NCI-H1417 treated with DMSO at 0.1 percent for 48 hours (cell line): ENCODE measurements around the gene CTRB1.

Experiments used
- DNase-seq: peaks from one replicate; lab custom pipeline; 2025; lab: John Stamatoyannopoulos, UW

CTRB1 gene

GRCh38 chr16:75218256-75219076 lies at the start of gene CTRB1:
TSS of gene CTRB1 (plus strand) at chr16:75218988. CDS start at chr16:75219008, 20 bp downstream.
- DNase-seq, result no peak

DNA sequence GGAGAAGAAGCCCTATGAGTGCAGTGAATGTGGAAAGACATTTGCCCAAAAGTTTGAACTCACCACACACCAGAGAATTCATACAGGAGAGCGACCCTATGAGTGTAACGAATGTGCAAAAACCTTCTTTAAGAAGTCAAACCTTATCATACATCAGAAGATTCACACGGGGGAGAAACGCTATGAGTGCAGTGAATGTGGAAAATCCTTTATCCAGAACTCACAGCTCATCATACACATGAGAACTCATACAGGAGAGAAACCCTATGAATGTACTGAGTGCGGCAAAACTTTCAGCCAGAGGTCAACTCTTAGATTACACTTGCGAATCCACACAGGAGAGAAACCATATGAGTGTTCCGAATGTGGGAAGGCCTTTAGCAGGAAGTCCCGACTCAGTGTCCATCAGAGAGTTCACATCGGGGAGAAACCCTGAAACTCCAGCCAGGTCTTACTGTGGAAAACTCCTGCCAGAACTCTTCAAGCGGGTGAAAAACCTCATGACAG lies 48.8 kb upstream of the CTRB1 start:
- no peak for DNase-seq

DNA sequence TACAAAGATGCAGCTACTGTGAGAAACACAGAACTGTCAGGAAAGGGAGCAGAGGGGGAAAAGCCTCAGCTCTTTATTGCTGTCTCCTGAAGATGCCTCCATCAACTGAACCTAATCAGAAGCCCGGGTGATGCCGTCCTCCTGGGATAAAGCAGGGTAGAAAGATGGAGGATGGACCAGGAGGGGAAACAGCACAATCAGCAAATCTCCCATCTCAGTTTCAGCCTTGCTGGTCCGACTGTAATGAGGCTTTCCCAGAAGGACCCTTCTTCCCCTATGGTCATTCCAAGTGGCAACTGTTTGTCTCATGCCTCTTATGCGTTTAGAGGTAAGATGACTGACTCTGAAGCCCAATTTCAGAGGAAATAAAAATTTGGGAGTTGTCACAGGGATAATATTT lies 46.2 kb upstream of the CTRB1 start:
- no peak for DNase-seq

GRCh38 chr16:75175074-75175473 lies 43.7 kb upstream of the CTRB1 start:
- no peak for DNase-seq

DNA sequence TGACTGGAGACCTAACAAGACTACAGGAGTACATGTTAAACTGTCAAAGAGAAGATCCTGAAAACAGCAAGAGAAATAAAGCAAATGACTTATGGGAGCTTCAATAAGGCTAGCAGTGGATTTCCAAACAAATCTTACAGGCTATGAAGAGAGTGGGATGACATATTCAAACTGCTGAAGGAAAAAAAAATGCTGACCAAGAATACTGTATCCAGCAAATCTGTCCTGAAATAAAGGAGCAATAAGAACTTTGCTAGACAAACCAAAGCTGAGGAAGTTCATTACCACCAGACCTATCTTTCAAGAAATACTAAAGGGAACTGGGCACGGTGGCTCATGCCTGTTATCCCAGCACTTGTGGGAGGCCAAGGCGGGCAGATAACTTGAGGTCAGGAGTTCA lies 41.9 kb upstream of the CTRB1 start:
- no peak for DNase-seq

DNA sequence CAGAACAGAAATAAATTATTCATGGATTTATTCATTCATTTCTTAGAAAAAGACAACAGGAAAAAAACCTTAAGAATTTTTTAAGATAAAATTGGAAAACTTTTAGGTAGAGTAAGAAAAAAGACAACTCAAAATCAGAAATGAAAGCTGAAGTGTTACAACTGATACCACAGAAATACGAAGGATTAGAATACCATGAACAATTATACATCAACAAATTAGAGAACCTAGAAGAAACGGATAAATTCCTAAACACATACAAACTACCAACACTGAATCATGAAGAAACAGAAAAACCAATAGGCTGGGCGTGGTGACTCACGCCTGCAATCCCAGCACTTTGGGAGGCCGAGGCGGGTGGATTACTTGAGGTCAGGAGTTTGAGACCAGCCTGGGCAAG lies 39.6 kb upstream of the CTRB1 start:
- no peak for DNase-seq

GRCh38 chr16:75181630-75182029 lies 37.2 kb upstream of the CTRB1 start:
- no peak for DNase-seq

- no peak for DNase-seq
These were observed 29.8 kb upstream of the CTRB1 start for GRCh38 chr16:75188832-75189477.

DNA sequence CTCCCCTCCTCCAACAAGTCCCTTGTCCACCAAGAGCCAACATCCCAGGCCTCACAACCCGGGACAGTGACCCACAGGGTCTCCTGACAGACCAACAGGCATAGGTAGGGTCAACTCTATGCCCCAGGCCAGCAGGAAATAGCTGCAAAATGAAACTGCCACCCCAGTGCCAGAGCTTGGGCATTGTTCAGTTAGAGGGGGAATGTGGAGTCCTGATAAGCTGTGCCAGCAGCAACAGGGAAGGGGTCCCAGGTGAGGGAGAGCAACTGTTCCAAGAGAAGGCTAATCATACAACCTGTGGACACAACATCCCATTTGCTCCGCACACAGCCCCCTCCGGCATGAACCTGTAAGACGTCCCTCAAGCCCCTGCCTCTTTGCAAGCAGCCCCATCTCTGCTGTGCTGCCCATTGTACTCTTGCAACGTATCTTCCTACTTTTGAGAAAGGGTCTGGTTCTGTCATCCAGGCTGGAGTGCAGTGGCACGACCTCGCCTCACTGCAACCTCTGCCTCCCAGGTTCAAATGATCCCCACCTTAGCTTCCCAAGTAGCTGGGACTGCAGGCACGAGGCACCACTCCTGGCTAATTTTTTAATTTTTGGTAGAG lies 29.0 kb upstream of the CTRB1 start:
- no peak for DNase-seq

DNA sequence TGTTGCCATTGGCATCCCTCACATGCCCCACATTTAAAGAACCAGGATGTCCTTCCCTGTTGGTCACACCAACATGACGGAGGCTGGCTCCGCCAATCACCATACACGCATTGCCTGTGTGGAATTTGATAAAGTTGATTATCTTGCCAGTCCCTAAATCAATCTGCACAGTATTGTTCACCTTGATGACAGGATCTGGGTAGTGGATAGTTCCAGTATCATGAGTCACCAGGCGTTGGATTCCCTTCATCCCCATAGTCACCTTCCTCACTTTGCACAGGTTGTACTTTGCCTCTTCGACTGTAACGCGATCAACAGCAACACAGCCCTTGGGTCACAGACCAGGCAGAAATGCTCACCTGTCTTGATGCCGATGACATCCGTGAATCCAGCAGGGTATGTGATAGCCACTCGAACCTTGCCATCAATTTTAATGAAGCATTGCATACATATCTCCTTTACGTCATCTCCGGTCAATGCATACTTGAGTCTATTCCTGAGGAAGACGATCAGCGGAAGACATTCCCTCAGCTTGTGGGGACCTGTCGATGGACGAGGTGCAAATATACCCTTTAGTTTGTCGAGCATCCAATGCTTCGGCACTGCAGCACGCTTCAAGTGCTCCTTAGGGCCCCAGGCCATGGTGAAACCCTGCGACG lies 26.1 kb upstream of the CTRB1 start:
- DNase-seq, result no peak

DNA sequence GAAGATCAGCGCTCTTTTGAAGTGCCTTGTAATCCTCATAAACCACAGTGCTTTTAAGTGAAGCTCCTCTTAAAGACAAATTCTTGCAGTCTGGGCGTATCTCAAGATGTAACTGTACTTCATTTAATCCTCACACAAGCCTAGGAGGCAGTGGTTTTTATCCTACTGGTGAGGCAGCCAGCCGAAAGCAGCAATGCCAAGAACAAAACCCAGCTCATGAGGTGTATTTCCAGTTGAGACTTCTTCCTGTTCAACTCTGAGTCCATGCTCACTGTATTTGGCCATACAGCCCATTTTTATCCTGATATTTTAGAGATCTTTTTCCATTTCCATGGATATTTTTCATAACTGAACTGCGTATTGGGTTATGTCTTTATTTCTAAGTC lies 25.5 kb upstream of the CTRB1 start:
- no peak for DNase-seq

GRCh38 chr16:75193730-75194444 lies 24.9 kb upstream of the CTRB1 start:
- DNase-seq, result no peak

- no peak for DNase-seq
These were observed 22.7 kb upstream of the CTRB1 start for GRCh38 chr16:75195811-75196790.

- no peak for DNase-seq
These were observed 22.0 kb upstream of the CTRB1 start for GRCh38 chr16:75196836-75197235.

DNA sequence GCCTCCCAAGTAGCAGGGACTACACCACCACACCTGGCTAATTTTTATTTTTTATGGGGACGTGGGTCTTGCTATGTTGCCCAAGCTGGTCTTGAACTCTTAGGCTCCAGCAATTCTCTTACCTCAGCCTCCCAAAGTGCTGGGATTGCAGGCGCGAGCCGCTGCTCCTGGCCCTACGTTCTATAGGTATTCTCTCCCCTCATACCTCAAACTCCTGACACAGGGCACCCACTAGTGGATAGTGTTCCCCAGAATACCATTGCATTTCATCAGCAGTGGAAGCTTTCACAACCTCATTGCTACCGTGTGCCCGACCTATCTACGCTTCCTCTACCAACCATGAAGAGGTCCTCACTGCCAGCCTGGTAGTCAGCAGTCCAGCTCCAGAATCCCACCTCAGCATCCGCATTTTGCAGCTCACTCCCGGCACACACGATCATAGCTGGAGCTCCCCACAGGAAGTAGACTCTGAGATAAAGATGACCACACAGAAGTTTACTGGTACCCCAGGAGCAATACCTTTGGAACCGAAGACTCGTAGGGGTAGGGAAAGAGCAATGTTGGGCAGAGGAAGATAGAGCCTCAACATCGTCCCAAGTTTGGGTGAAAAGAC lies 21.2 kb upstream of the CTRB1 start:
- DNase-seq, result no peak

DNA sequence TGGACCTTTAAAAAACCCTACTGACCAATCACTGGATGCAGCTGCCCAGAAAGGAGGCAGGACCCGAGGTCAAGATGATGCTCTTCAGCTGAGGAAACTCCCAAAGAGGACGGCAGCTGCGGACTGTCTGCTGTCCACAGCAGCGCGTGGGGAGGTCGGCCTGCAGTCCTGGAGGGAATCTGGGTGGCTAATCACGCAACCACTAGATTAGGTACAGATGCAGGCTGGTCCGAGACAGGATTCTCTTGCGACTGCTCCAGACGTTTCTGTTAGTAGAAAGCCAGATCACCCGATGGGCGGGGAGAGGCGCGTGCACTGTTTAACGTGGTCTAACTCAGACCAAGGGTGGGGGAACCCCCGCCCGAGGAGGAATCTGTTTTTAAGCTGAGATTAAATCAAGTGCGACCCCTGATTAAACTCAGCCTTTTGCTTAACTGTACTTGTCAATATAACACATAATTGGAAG lies 20.6 kb upstream of the CTRB1 start:
- DNase-seq, result no peak

GRCh38 chr16:75202069-75202590 lies 16.7 kb upstream of the CTRB1 start:
- DNase-seq, result no peak

DNA sequence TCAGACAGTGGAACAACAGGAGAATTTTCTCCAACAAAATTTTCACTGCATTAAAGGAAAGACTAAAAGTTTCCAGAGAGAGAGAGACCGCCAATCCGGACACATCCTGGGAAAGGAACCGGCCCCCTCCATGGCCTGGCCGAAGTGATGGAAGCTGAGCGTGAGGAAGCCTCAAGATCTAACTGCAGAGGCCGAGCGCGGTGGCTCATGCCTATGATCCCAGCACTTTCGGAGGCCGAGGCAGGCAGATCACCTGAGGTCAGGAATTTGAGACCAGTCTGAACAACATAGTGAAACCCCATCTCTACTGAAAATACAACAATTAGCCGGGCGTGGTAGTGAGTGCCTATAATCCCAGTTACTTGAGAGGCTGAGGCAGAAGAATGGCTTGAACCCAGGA lies 15.7 kb upstream of the CTRB1 start:
- DNase-seq, result no peak

- DNase-seq, result no peak
These were observed 14.9 kb upstream of the CTRB1 start for GRCh38 chr16:75203667-75204409.
